ENCODE measurements around the gene FAM236B. TPM values are rescaled to one million over a fixed set of nuclear protein-coding genes. Genes with fewer than 3 reads are reported as not detected.
"Not testable (repeated sequence)": the region's sequence is repeated elsewhere in the genome, so short reads cannot be mapped to it uniquely, and the experiment has no call there.

The FAM236B gene
- total RNA-seq, result not detected
- long read RNA-seq, result 0 reads

- DNase-seq; ATAC-seq; intact Hi-C loops (cut with micrococcal nuclease): not testable (repeated sequence)
Measured at GRCh38 chrX:72782560-72782959, at the start of gene FAM236B. Gene FAM236B, minus strand, starts transcription at chrX:72782660. Its CDS starts 100 bp downstream, at chrX:72782560.

DNA sequence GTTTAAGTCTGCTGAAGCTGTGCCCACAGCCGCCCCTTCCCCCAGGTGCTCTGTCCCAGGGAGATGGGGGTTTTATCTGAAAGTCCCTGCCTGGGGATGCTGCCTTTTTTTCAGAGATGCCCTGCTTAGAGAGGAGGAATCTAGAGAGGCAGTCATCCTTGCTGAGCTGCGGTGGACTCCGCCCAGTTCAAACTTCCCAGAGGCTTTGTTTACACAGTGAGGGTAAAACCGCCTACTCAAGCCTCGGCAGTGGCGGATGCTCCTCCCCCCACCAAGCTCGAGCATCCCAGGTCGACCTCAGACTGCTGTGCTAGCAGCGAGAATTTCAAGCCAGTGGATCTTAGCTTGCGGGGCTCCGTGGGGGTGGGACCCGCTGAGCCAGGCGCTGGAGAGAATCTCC is 48.2 kb upstream of the FAM236B start:
- DNase-seq; ATAC-seq; intact Hi-C loops (cut with micrococcal nuclease): not testable (repeated sequence)

- ATAC-seq, result not testable (repeated sequence)
Measured at GRCh38 chrX:72808110-72808509, 25.6 kb upstream of the FAM236B start, which contains the start of gene FAM236D. Gene FAM236D, minus strand, starts transcription at chrX:72808210. Its CDS starts 100 bp downstream, at chrX:72808110.

GRCh38 chrX:72790390-72790789 is 7.9 kb upstream of the FAM236B start:
- intact Hi-C loops (cut with micrococcal nuclease); DNase-seq; ATAC-seq: not testable (repeated sequence)

More at GRCh38 chrX:72808110-72808509, 25.6 kb upstream of the FAM236B start, which contains the start of gene FAM236D:
- intact Hi-C loops (cut with micrococcal nuclease); DNase-seq: not testable (repeated sequence)

DNA sequence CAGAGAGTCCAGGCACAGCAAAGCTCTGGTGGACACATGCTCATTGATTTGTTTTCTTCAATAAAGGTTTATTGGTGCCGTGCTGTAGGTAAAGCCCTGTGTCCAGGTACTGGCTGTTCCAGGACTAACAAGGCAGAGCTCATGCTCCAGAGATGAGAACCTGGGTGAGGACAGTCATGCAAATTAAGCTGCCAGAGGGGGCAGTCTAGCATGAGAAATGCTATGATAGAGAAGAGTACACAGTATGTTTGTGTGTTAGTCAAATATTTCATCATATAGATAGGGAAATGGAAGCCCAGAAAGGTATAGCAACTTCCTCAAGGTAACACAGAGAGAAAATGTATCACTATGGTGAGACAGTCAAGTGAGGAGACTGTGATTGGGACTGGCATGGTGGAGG is 5.7 kb upstream of the FAM236B start:
- ATAC-seq; DNase-seq; intact Hi-C loops (cut with micrococcal nuclease): not testable (repeated sequence)

DNA sequence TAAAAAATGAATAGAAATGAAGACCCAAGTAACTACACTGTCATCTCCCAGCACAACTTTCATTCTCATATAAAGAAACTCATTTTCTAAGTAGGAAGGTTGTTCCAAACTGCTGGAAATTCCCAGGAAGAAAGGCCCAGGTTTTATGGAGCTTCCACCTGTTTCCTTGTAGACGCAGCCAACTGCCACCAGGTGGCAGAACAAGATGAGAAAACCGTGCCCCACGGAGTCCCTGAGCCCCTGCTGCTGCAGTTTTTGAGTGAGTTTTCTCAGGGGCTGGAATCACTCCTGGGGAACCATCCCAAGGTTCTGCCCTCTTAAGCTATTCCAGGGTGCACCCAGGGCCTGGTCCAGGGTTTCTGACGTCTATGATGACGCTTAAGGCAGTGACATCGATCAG is 1.5 kb upstream of the FAM236B start:
- DNase-seq; intact Hi-C loops (cut with micrococcal nuclease); ATAC-seq: not testable (repeated sequence)

DNA sequence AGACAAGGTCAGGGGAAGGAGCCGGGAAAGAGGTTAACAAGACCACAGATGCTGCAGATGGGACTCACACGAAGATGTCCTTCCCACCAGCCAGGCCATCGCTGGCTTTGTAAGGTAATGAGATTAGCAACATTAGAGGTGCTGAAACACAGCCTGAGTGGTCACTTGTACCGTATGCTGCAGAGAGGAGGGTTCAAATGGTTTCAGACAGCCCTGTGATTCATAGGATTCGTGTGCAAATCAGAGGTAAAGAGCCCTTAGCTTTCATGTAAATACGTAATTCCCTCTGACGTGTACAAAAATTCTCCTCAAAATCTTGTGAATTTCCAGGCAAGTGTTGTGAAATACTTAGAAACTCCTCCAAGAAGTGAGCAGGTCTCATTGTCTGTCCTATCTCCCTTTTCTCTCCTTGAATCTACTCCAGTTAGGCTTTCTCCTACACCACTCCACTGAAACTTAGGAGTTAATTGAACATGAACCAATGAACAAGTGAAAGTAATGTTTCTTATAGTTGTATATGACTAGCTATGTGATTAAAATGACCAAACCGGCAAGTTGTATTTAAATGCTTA is 991 bp upstream of the FAM236B start:
- ATAC-seq; DNase-seq; intact Hi-C loops (cut with micrococcal nuclease): not testable (repeated sequence)

DNA sequence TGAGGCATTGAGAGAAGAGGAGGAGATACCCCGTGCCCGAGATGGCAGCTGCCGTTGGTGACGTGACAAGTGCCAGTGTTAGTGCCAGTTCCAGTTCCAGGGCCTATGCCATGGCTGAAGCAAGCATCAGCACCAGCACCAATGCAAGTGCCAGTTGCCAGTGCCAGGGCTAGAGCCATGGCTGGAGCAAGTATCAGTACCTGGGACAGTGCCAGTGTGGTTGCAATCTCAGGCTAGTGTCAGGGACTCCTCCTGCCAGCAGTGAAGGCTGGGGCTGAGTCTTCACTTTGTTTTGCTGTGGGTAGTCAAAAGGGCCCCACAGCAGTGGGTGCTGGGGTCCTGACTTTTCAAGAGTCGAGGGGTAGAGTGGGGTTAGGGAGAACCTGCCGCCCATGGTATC is 4.3 kb downstream of the FAM236B start:
- ATAC-seq; DNase-seq; intact Hi-C loops (cut with micrococcal nuclease): not testable (repeated sequence)

GRCh38 chrX:72777467-72777790 is 5.0 kb downstream of the FAM236B start:
- ATAC-seq; DNase-seq; intact Hi-C loops (cut with micrococcal nuclease): not testable (repeated sequence)

DNA sequence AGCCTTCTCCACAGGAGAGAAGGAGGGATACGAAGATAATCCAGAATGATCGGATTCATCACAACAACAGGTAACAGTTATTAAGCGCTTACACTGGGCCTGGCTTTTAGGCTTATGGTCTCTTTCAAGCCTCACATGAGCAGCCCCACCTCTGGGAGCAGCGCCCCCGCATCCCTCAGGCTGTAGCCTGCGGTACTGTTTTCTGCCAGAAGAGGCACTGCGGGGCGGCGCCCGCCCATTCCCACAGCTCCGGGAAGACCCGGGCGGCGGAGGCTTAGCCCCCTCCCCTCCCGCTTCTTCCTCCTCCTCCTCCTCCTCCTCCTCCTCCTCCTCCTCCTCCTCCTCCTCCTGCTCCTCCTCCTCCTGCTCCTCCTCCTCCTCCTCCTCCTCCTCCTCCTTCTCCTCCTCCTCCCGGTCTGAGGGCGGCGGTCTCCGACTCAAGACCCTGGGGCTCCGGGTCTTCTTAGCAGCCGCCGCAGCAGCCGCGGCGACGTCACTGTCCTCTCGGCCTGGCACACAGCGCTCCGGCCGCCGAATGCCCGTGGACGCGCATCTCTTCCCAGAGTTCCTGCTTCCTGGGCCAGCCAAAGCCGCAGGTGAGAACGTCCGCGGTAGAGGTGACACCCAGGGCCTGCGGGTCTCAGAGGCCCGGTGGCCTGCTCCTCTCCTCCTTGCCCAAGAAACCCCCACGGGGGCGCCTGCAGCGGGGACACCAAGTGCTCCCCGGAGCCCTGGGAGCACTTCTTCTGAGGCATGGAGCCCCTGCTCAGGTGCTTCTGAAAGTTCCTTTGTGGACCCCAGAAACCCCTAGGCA is 5.6 kb downstream of the FAM236B start, which contains the start of gene DMRTC1B:
TSS of gene DMRTC1B (plus strand) at position 238 of the 814 bp plus-strand sequence. CDS start 68,246 bp downstream, outside the sequence.
- DNase-seq; intact Hi-C loops (cut with micrococcal nuclease): not testable (repeated sequence)
- ATAC-seq, result peak; percentile 62

DNA sequence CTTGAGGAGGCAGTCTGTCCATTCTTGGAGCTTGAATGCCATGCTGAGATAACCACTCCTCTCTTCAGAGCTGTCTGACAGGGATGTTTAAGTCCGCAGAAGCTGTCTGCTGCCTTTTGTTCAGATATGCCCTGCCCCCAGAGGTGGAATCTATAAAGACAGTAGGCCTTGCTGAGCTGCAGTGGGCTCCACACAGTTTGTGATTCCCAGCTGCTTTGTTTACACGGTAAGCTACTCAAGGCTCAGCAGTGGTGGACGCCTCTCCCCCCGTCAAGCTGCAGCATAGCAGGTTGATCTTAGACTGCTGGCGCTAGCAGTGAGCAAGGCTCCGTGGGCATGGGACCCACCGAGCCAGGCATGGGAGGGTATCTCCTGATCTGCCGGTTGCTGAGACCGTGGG is 22.0 kb downstream of the FAM236B start:
- ATAC-seq; intact Hi-C loops (cut with micrococcal nuclease); DNase-seq: not testable (repeated sequence)

GRCh38 chrX:72748545-72748944 is 33.9 kb downstream of the FAM236B start:
- DNase-seq; intact Hi-C loops (cut with micrococcal nuclease); ATAC-seq: not testable (repeated sequence)

GRCh38 chrX:72745546-72745945 is 36.9 kb downstream of the FAM236B start:
- ATAC-seq, result not testable (repeated sequence)

GRCh38 chrX:72735561-72735960 is 46.9 kb downstream of the FAM236B start:
- intact Hi-C loops (cut with micrococcal nuclease), result no loop called here
- ATAC-seq, result no peak
- no peak for DNase-seq

More at GRCh38 chrX:72745546-72745945, 36.9 kb downstream of the FAM236B start:
- DNase-seq; intact Hi-C loops (cut with micrococcal nuclease): not testable (repeated sequence)

DNA sequence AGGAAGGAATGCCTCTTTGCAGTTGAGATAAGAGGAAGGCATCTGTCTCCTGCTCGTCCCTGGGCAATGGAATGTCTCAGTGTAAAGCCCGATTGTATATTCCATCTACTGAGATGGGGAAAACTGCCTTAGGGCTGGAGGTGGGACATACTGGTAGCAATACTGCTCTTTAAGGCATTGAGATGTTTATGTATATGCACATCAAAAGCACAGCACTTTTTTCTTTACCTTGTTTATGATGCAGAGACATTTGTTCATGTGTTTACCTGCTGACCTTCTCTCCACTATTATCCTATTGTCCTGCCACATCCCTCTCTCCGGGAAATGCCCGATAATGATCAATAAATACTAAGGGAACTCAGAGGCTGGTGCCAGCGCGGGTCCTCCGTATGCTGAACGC is 48.8 kb downstream of the FAM236B start:
- DNase-seq; intact Hi-C loops (cut with micrococcal nuclease); ATAC-seq: not testable (repeated sequence)

Other genes with a start within 250 kb of the FAM236B start
- gene HDAC8, start 209.8 kb downstream of the FAM236B start, total RNA-seq, result 18.3 TPM
- gene PHKA1, start 68.4 kb downstream of the FAM236B start, total RNA-seq, result 17.3 TPM
- not detected for gene DMRTC1B, start 5.8 kb downstream of the FAM236B start, total RNA-seq
- not detected for gene FAM236D, start 25.6 kb upstream of the FAM236B start, total RNA-seq
- gene FAM236C, start 130.0 kb upstream of the FAM236B start, total RNA-seq, result not detected
- gene FAM236A, start 155.5 kb upstream of the FAM236B start, total RNA-seq, result not detected
- gene DMRTC1, start 161.2 kb upstream of the FAM236B start, total RNA-seq, result not detected
- not detected for gene PABPC1L2B, start 220.3 kb upstream of the FAM236B start, total RNA-seq

All from left ventricle myocardium superior (tissue), 1 donor.